GM12891 (cell line): ENCODE data around the gene CSNK1G1.

Experiments
- PAX5 ChIP-seq: IDR thresholded peaks from 2 replicates; pipeline ENCODE4 v1.6.1; 2011; ENCODE audit warnings: low read length, moderate library complexity, mild to moderate bottlenecking; ENCODE audit not compliant: insufficient read depth, severe bottlenecking
- POLR2A ChIP-seq: IDR thresholded peaks from 2 replicates; pipeline ENCODE4 v1.6.1; 2011; ENCODE audit warnings: low read depth, low read length, control low read depth
- POLR2AphosphoS5 ChIP-seq: IDR thresholded peaks from 2 replicates; pipeline ENCODE4 v1.6.1; 2011; ENCODE audit warnings: low read depth, low read length, control low read depth
- POU2F2 ChIP-seq: IDR thresholded peaks from 2 replicates; pipeline ENCODE4 v1.6.1; 2011; ENCODE audit warnings: low read depth, mild to moderate bottlenecking, control low read depth, low read length, moderate library complexity
- SPI1 ChIP-seq: IDR thresholded peaks from 2 replicates; pipeline ENCODE4 v1.6.1; 2011; ENCODE audit warnings: low read depth, low read length, control low read depth
- TAF1 ChIP-seq: IDR thresholded peaks from 2 replicates; pipeline ENCODE4 v1.6.1; 2011; ENCODE audit warnings: low read depth, low read length, control low read depth

DNA sequence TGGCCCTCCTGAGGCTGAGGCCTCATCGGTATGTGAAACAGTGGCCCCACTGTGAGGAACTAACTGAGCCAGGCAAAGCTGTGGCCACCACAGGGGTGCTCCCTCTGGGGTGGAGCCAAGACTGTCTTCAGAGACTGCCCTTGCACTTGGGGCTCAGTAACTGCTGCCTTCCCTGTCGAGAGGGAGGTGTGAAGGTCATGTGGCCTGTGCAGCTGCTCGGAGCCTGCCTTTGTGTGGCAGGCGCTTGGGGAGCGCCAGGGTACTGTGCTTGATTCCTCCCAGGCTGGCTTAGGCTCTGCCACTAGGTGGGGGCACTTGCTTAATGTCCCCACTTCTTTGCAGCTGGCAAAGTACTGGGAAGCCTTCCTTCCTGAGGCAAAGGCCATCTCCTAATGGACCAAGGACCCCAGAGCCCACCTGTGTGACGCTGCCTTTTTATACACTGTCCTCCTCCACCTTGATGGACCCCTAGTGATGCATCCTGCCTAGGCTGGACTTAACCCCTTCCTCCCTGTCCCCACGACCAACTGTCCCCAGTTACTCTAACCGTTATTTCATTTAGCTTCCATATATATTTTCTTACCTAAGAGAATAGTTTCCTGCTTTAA, 218.6 kb downstream of the CSNK1G1 start:
- TF ChIP-seq POLR2A (no peak), TAF1 (no peak), POU2F2 (no peak), POLR2AphosphoS5 (no peak), PAX5 (no peak), SPI1 (no peak)
